Activated gamma-delta T cell treated with anti-CD3 and anti-CD28 coated beads, Interleukin-2, amount 50 U/mL, for 16 hours (primary cell): Measurements from ENCODE around the gene TMEM255A.

Experiments
- DNase-seq: peaks from one replicate; pipeline ENCODE4 v3.0.0-alpha.2; 2020; ENCODE audit warnings: low read depth

TMEM255A gene

GRCh38 chrX:120269373-120270035 is 41.8 kb downstream of the TMEM255A start:
- DNase-seq: no peak

- no peak for DNase-seq
Observed at GRCh38 chrX:120264341-120264740, 46.9 kb downstream of the TMEM255A start.

GRCh38 chrX:120262859-120263708 is 48.2 kb downstream of the TMEM255A start:
- DNase-seq: no peak

GRCh38 chrX:120260369-120260768 is 50.9 kb downstream of the TMEM255A start:
- no peak for DNase-seq

GRCh38 chrX:120253784-120254183 is 57.5 kb downstream of the TMEM255A start:
- DNase-seq: no peak

GRCh38 chrX:120251471-120252011 is 59.7 kb downstream of the TMEM255A start:
- no peak for DNase-seq

- DNase-seq: peak; percentile 68
Observed at GRCh38 chrX:120250522-120251271, 60.6 kb downstream of the TMEM255A start, which contains the start of gene ZBTB33. TSS of gene ZBTB33 (plus strand) at chrX:120250812. CDS start at chrX:120253416, 2,604 bp downstream.

- peak; percentile 28 for DNase-seq
Observed at GRCh38 chrX:120244735-120245498, 66.3 kb downstream of the TMEM255A start.

- no peak for DNase-seq
Observed at GRCh38 chrX:120244395-120244734, 66.9 kb downstream of the TMEM255A start.

GRCh38 chrX:120242813-120243212 is 68.4 kb downstream of the TMEM255A start:
- DNase-seq: no peak

- no peak for DNase-seq
Observed at GRCh38 chrX:120238933-120239332, 72.3 kb downstream of the TMEM255A start.

- DNase-seq: no peak
Observed at GRCh38 chrX:120236687-120237479, 74.4 kb downstream of the TMEM255A start.

- DNase-seq: no peak
Observed at GRCh38 chrX:120235284-120235683, 76.0 kb downstream of the TMEM255A start.

GRCh38 chrX:120228187-120228908 is 82.9 kb downstream of the TMEM255A start:
- DNase-seq: no peak

- no peak for DNase-seq
Observed at GRCh38 chrX:120224388-120224787, 86.9 kb downstream of the TMEM255A start.

GRCh38 chrX:120223374-120223773 is 87.9 kb downstream of the TMEM255A start:
- DNase-seq: no peak

- peak; percentile 45 for DNase-seq
Observed at GRCh38 chrX:120213438-120214265, 97.6 kb downstream of the TMEM255A start.
